ENCODE measurements around the gene LCP1. TPM values are rescaled to one million over a fixed set of nuclear protein-coding genes. Genes with fewer than 3 reads are reported as not detected.

Gene LCP1
- total and polyA plus RNA-seq, 2 donors from 2014 or later, result 5.6 to 73.5 TPM

- Histone ChIP-seq H3K4me3 (ENCODE audit: low read length in 3 of 3) (no peak overlapping the region), H3K27ac (ENCODE audit: low read depth in 2 of 2, low read length in 2 of 2) (no peak overlapping the region), H3K27me3 (ENCODE audit: control insufficient read depth, insufficient read depth, low read length) (no peaks in the 10 kb centered on the region), H3K36me3 (ENCODE audit: control insufficient read depth in 2 of 3, insufficient read depth in 3 of 3, low read length in 3 of 3) (no peaks in the 10 kb centered on the region), H3K4me1 (ENCODE audit: control insufficient read depth in 2 of 3, insufficient read depth in 2 of 3, low read depth in 1 of 3, low read length in 3 of 3) (no peaks in the 10 kb centered on the region), H3K9ac (ENCODE audit: low read length in 3 of 3) (no peak overlapping the region), H3K9me3 (ENCODE audit: control insufficient read depth in 2 of 3, insufficient read depth in 1 of 3, low read length in 3 of 3) (no peaks in the 10 kb centered on the region)
- DNase-seq (no peak), FAIRE-seq (no peak)
- no peak for TF ChIP-seq CTCF (IDR thresholded peaks at IDR 0.05; ENCODE audit: borderline replicate concordance, extremely low read depth, insufficient read depth)
- intact Hi-C loops (cut with DNase I), result no loop called here
Measured at GRCh38 chr13:46202966-46203365, 21.0 kb upstream of the LCP1 start.

- DNase-seq (no peak), FAIRE-seq (no peak)
- intact Hi-C loops (cut with DNase I), result no loop called here
- TF ChIP-seq CTCF (IDR thresholded peaks at IDR 0.05; ENCODE audit: borderline replicate concordance, extremely low read depth, insufficient read depth), result no peak
- no peaks in the 10 kb centered on the region for H3K36me3 ChIP-seq (ENCODE audit: control insufficient read depth in 2 of 3, insufficient read depth in 3 of 3, low read length in 3 of 3)
- no peaks in the 10 kb centered on the region for H3K9me3 ChIP-seq (ENCODE audit: control insufficient read depth in 2 of 3, insufficient read depth in 1 of 3, low read length in 3 of 3)
- no peaks in the 10 kb centered on the region for H3K4me1 ChIP-seq (ENCODE audit: control insufficient read depth in 2 of 3, insufficient read depth in 2 of 3, low read depth in 1 of 3, low read length in 3 of 3)
- no peaks in the 10 kb centered on the region for H3K27me3 ChIP-seq (ENCODE audit: control insufficient read depth, insufficient read depth, low read length)
- H3K4me3 ChIP-seq (ENCODE audit: low read length in 3 of 3), result no peak overlapping the region
- H3K27ac ChIP-seq (ENCODE audit: low read depth in 2 of 2, low read length in 2 of 2), result no peak overlapping the region
- H3K9ac ChIP-seq (ENCODE audit: low read length in 3 of 3), result no peak overlapping the region
Measured at GRCh38 chr13:46202188-46202795, 20.3 kb upstream of the LCP1 start.

GRCh38 chr13:46198696-46199193 is 16.8 kb upstream of the LCP1 start:
- no peak overlapping the region for H3K27ac ChIP-seq (ENCODE audit: low read depth in 2 of 2, low read length in 2 of 2)
- FAIRE-seq, result no peak
- no peak for TF ChIP-seq CTCF (IDR thresholded peaks at IDR 0.05; ENCODE audit: borderline replicate concordance, extremely low read depth, insufficient read depth)
- H3K4me3 ChIP-seq (ENCODE audit: low read length in 3 of 3), result no peak overlapping the region
- intact Hi-C loops (cut with DNase I), result no loop called here
- H3K27me3 ChIP-seq (ENCODE audit: control insufficient read depth, insufficient read depth, low read length), result no peaks in the 10 kb centered on the region
- H3K9ac ChIP-seq (ENCODE audit: low read length in 3 of 3), result no peak overlapping the region
- no peak for DNase-seq
- H3K36me3 ChIP-seq (ENCODE audit: control insufficient read depth in 2 of 3, insufficient read depth in 3 of 3, low read length in 3 of 3), result no peaks in the 10 kb centered on the region
- no peaks in the 10 kb centered on the region for H3K4me1 ChIP-seq (ENCODE audit: control insufficient read depth in 2 of 3, insufficient read depth in 2 of 3, low read depth in 1 of 3, low read length in 3 of 3)
- no peaks in the 10 kb centered on the region for H3K9me3 ChIP-seq (ENCODE audit: control insufficient read depth in 2 of 3, insufficient read depth in 1 of 3, low read length in 3 of 3)
